Urinary bladder (tissue), 4 donors: ENCODE measurements around the gene TSPAN32. TPM values are rescaled to one million over a fixed set of nuclear protein-coding genes. Genes with fewer than 3 reads are reported as not detected.

ENCODE experiments used
- DNase-seq: peaks from one replicate; pipeline ENCODE4 v3.0.0-alpha.2; 2015; ENCODE audit errors: extremely low spot score
- H3K27ac ChIP-seq: one replicate; pipeline ENCODE4 v1.5.1; 2013; ENCODE audit warnings: low read depth, mild to moderate bottlenecking, moderate library complexity
- H3K36me3 ChIP-seq: one replicate; pipeline ENCODE4 v1.6.1; 2013; ENCODE audit warnings: mild to moderate bottlenecking, moderate library complexity; ENCODE audit not compliant: insufficient read depth
- H3K4me1 ChIP-seq: one replicate; pipeline ENCODE4 v1.6.1; 2013; ENCODE audit warnings: mild to moderate bottlenecking, moderate library complexity; ENCODE audit not compliant: insufficient read depth
- H3K4me3 ChIP-seq: one replicate; pipeline ENCODE4 v1.5.1; 2013; ENCODE audit warnings: low read depth, low read length
- WGBS: extraction: QIAGEN DNeasy Blood & Tissue Kit; methylation state at CpG from one replicate; pipeline ENCODE4 v1.1.7; 2013; 5-methylcytosine and 5-hydroxymethylcytosine counted together
- polyA plus RNA-seq: library from polyadenylated mRNA; stranded (reverse); fragments of 200-250 nt; gene quantifications from one replicate; pipeline ENCODE4 v1.2.3, GENCODE V29; 2013
- total RNA-seq: library from RNA; depleted of rRNA; stranded (reverse); fragments of >200 nt; gene quantifications from one replicate; pipeline ENCODE4 v1.2.3, GENCODE V29; 2014
- donor health status: healthy with polysubstance abuse.
- donor health status: healthy.

TSPAN32 gene
- total and polyA plus RNA-seq, 2 donors, result 1.7 to 1.9 TPM

- Histone ChIP-seq H3K4me1 (no peaks in the 10 kb centered on the region), H3K4me3 (no peak overlapping the region), H3K27ac (no peak overlapping the region), H3K36me3 (no peaks in the 10 kb centered on the region)
- DNase-seq, result no peak
- 91% methylated on average over 13 of the region's 13 CpGs for WGBS
These were observed 38.0 kb upstream of the TSPAN32 start for GRCh38 chr11:2263724-2264360.

- WGBS, result 87% methylated on average over 22 of the region's 22 CpGs
- DNase-seq, result no peak
- H3K27ac ChIP-seq, result no peak overlapping the region
- H3K4me3 ChIP-seq, result no peak overlapping the region
- no peaks in the 10 kb centered on the region for H3K36me3 ChIP-seq
- no peaks in the 10 kb centered on the region for H3K4me1 ChIP-seq
These were observed 37.3 kb upstream of the TSPAN32 start for GRCh38 chr11:2264366-2265053.

- no peaks in the 10 kb centered on the region for H3K4me1 ChIP-seq
- WGBS, result 40% methylated on average over 2 of the region's 2 CpGs
- DNase-seq, result no peak
- H3K4me3 ChIP-seq, result no peak overlapping the region
- H3K27ac ChIP-seq, result peak overlapping the region; percentile 18
- H3K36me3 ChIP-seq, result no peaks in the 10 kb centered on the region
These were observed 36.4 kb upstream of the TSPAN32 start for GRCh38 chr11:2265396-2265795.

- 77% methylated on average over 24 of the region's 24 CpGs for WGBS
- no peaks in the 10 kb centered on the region for H3K4me1 ChIP-seq
- no peaks in the 10 kb centered on the region for H3K36me3 ChIP-seq
- H3K27ac ChIP-seq, result peak overlapping the region; percentile 18
- H3K4me3 ChIP-seq, result no peak overlapping the region
- no peak for DNase-seq
These were observed 35.8 kb upstream of the TSPAN32 start for GRCh38 chr11:2265854-2266585.

GRCh38 chr11:2266586-2267305 lies 35.1 kb upstream of the TSPAN32 start:
- H3K4me1 ChIP-seq, result no peaks in the 10 kb centered on the region
- H3K4me3 ChIP-seq, result no peak overlapping the region
- DNase-seq, result no peak
- no peaks in the 10 kb centered on the region for H3K36me3 ChIP-seq
- no peak overlapping the region for H3K27ac ChIP-seq
- 92% methylated on average over 26 of the region's 26 CpGs for WGBS

- H3K4me3 ChIP-seq, result no peak overlapping the region
These were observed 34.4 kb upstream of the TSPAN32 start for GRCh38 chr11:2267306-2267850.

GRCh38 chr11:2267851-2268728 lies 33.7 kb upstream of the TSPAN32 start:
- Histone ChIP-seq H3K4me3 (no peak overlapping the region), H3K4me1 (no peaks in the 10 kb centered on the region), H3K36me3 (no peaks in the 10 kb centered on the region), H3K27ac (no peak overlapping the region)
- WGBS, result 75% methylated on average over 26 of the region's 26 CpGs
- no peak for DNase-seq

More at GRCh38 chr11:2267306-2267850, 34.4 kb upstream of the TSPAN32 start:
- H3K36me3 ChIP-seq, result no peaks in the 10 kb centered on the region
- 83% methylated on average over 12 of the region's 12 CpGs for WGBS
- no peaks in the 10 kb centered on the region for H3K4me1 ChIP-seq
- DNase-seq, result no peak
- H3K27ac ChIP-seq, result no peak overlapping the region

GRCh38 chr11:2268729-2269600 lies 32.8 kb upstream of the TSPAN32 start:
- 1% methylated on average over 89 of the region's 89 CpGs for WGBS
- no peaks in the 10 kb centered on the region for H3K36me3 ChIP-seq
- peak overlapping the region; percentile 42 for H3K4me3 ChIP-seq
- no peak for DNase-seq
- H3K27ac ChIP-seq, result peak overlapping the region; percentile 61
- no peaks in the 10 kb centered on the region for H3K4me1 ChIP-seq

GRCh38 chr11:2269601-2270321 lies 32.1 kb upstream of the TSPAN32 start:
- under 1% methylated on average over 103 of the region's 104 CpGs for WGBS
- peak overlapping the region; percentile 75 for H3K27ac ChIP-seq
- no peak for DNase-seq
- no peaks in the 10 kb centered on the region for H3K36me3 ChIP-seq
- peak overlapping the region; percentile 42 for H3K4me3 ChIP-seq
- H3K4me1 ChIP-seq, result no peaks in the 10 kb centered on the region

GRCh38 chr11:2270322-2271076 lies 31.3 kb upstream of the TSPAN32 start, which contains the start of gene ASCL2:
Gene ASCL2 (minus strand): TSS chr11:2270588. CDS start chr11:2270332, 256 bp downstream.
- DNase-seq, result no peak
- peak within 1 kb of the TSS; percentile 75 for H3K27ac ChIP-seq
- H3K4me3 ChIP-seq, result peak within 1 kb of the TSS; percentile 42
- H3K4me1 ChIP-seq, result no peaks in the 10 kb centered on the region
- no peaks in the 10 kb centered on the region for H3K36me3 ChIP-seq
- under 1% methylated on average over 89 of the region's 89 CpGs for WGBS

- WGBS, result 1% methylated on average over 28 of the region's 28 CpGs
- no peak for DNase-seq
- Histone ChIP-seq H3K4me3 (no peak overlapping the region), H3K36me3 (no peaks in the 10 kb centered on the region), H3K4me1 (no peaks in the 10 kb centered on the region), H3K27ac (no peak overlapping the region)
These were observed 30.8 kb upstream of the TSPAN32 start for GRCh38 chr11:2271077-2271326.
